ENCODE measurements around the gene NEURL2.

- no peak for TF ChIP-seq POLR2A (IDR thresholded peaks at IDR 0.05)
- no peak for TF ChIP-seq CTCF (IDR thresholded peaks at IDR 0.05)
These were observed 45.6 kb downstream of the NEURL2 start for GRCh38 chr20:45845452-45845851.

Measured in body of pancreas (tissue), 4 donors.